ENCODE data around the gene ATP2B3. TPM values are rescaled to one million over a fixed set of nuclear protein-coding genes. Genes with fewer than 3 reads are reported as not detected.

Gene ATP2B3
- total RNA-seq, 1 donor from 2014 or later = not detected

DNA sequence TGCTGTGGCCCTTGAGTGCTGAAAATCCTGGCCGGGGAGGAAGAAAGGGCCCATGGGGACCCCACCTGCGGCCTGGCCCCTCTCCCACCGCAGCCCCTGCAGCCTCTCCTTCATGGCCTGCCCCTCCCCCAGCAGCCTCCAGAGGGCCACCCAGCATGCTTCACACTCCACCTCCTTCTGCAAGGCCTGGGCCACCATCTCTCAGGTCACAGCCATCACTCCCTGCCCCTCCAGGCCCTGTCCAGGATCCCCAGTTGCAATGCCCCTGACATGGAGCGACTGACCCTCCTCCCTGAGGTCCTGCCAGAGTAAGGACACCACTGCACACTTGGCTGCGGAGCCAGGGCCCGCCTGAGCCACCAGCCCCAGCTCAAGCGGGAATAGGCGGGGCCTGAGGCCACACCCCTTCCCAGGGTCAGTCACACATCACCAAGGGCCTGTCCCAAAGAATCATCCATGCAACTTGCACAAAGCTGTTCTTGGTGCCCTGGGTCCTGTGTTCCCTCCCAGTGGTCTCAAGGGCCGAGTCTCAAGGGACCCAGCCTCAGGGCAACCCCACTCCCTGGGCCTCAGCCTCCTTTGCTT lies 48.6 kb downstream of the ATP2B3 start:
- H3K4me3 Mint-ChIP-seq = no peak overlapping the region
- no peaks in the 10 kb centered on the region for H3K36me3 Mint-ChIP-seq (ENCODE audit: low read depth)
- H3K4me1 Mint-ChIP-seq = no peaks in the 10 kb centered on the region
- no peaks in the 10 kb centered on the region for H3K27me3 Mint-ChIP-seq
- DNase-seq = no peak
- intact Hi-C loops (cut with micrococcal nuclease) = no loop called here
- H3K27ac Mint-ChIP-seq = no peak overlapping the region
- H3K9me3 Mint-ChIP-seq = no peaks in the 10 kb centered on the region

DNA sequence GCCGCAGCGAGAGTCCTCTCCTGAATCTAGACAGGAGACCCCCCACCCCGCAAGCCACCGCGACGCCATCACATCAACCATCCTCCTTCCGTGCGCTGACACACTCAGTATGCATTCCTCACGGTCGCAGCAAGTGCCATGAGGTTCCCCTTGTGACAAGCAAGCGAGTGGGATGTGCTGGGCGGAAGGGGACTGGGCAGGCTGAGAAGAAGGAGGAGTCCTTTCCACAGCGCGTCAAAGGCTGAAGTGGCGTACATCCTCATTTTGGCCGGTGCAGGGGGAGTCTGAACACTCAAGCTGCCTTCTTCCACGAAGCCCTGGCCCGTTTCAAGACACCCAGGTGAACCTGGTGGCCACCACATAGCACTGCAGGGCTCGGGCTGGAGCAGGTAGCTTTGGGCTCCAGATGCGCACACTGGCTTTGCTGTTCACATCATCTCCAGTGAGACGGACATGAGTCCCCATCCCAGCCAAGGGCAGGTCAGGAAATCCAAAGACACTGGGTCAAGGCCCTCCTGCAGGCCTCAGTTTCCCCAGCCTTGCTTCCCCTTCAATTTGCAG lies 51.1 kb downstream of the ATP2B3 start:
- DNase-seq = no peak
- Mint-ChIP-seq H3K27me3 (no peaks in the 10 kb centered on the region), H3K9me3 (no peaks in the 10 kb centered on the region), H3K36me3 (ENCODE audit: low read depth) (no peaks in the 10 kb centered on the region), H3K4me1 (peaks cover 4% of the 10 kb centered on the region), H3K27ac (no peak overlapping the region), H3K4me3 (no peak overlapping the region)
- intact Hi-C loops (cut with micrococcal nuclease) = no loop called here

DNA sequence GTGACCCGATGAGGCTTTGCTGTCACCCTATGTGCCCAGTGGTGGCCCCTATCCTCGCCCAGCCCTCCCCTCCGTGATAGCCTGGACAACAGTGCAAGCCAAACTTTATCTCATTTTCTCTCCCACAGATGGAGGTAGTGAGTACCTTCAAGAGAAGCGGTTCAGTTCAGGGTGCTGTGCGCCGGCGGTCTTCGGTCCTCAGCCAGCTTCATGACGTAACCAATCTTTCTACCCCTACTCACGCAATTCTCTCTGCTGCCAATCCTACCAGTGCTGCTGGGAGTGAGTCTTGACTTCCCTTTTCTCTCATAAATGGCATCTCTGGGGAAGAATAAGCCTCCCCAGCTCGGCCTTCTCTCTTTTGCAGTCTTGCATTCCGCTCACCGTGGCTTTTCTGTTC lies 52.0 kb downstream of the ATP2B3 start:
- H3K9me3 Mint-ChIP-seq = no peaks in the 10 kb centered on the region

DNA sequence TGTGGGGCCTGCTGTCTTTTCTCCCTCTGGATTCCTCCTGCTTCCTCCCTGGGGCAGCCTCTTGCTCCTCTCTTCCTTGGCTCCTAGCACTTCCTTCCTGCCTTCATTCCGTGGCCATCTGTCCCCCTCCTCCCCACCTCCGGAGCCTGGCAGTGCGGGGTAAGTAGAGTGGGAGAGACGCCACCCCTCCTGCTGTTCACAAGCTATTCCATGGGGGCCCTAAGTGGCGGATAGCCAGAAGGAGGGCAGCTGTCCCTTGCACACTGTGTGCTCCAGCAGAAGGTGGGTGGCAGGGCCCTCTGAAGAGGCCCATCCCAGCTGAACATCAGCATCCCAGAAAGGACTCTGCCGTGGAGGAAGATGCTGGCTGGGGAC lies 54.1 kb downstream of the ATP2B3 start:
- H3K36me3 Mint-ChIP-seq (ENCODE audit: low read depth) = no peaks in the 10 kb centered on the region
- no peaks in the 10 kb centered on the region for H3K27me3 Mint-ChIP-seq
- intact Hi-C loops (cut with micrococcal nuclease) = no loop called here
- no peaks in the 10 kb centered on the region for H3K9me3 Mint-ChIP-seq
- no peak overlapping the region for H3K4me3 Mint-ChIP-seq
- DNase-seq = no peak
- no peak overlapping the region for H3K27ac Mint-ChIP-seq
- peaks cover 4% of the 10 kb centered on the region for H3K4me1 Mint-ChIP-seq

More for the DNA sequence above, 52.0 kb downstream of the ATP2B3 start:
- intact Hi-C loops (cut with micrococcal nuclease) = no loop called here
- H3K4me1 Mint-ChIP-seq = peaks cover 4% of the 10 kb centered on the region
- H3K27ac Mint-ChIP-seq = no peak overlapping the region
- H3K4me3 Mint-ChIP-seq = no peak overlapping the region
- DNase-seq = no peak
- no peaks in the 10 kb centered on the region for H3K36me3 Mint-ChIP-seq (ENCODE audit: low read depth)
- H3K27me3 Mint-ChIP-seq = no peaks in the 10 kb centered on the region

DNA sequence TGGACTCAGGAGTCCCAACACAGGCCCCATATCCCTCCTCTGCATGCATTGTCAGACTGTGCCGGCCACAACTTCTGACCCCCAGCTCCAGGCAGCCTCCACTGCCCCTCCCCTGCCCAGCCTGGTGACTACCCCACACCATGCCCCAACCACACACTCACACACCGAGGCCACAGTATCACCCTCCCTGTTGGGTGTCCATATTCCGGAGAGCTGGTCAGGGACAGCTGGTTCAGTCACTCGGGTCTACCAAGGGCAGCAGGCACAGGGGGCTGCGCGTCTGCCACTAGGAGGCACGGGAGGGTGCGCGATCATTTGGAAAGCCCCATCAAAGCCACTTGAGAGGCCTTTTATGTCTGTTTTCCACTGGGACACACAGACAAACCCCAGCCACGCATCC lies 55.2 kb downstream of the ATP2B3 start:
- no peaks in the 10 kb centered on the region for H3K27me3 Mint-ChIP-seq
- no peaks in the 10 kb centered on the region for H3K9me3 Mint-ChIP-seq
- no peak overlapping the region for H3K4me3 Mint-ChIP-seq
- no peaks in the 10 kb centered on the region for H3K36me3 Mint-ChIP-seq (ENCODE audit: low read depth)
- peaks cover 4% of the 10 kb centered on the region for H3K4me1 Mint-ChIP-seq
- no peak for DNase-seq
- no peak overlapping the region for H3K27ac Mint-ChIP-seq
- intact Hi-C loops (cut with micrococcal nuclease) = no loop called here

DNA sequence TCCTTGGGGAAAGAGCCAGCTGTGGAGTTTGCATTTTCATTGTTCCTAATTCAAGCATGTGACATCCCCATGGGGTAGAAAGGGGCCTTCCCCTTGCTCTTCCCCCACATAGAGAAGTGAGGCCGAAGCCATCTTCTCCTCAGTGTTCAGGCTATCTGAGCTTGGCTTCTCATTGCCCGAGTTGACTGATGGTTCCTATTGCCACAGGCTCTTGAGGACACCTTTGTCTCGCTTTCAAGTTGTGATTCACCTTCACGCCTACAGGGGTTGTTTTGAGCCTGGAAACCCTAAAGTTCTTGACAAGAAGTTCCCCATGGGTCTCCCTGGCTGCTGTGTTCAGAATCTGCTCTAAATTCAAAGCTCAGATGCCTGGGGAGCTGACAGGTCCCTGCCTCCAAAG lies 56.5 kb downstream of the ATP2B3 start:
- H3K27me3 Mint-ChIP-seq = no peaks in the 10 kb centered on the region
- H3K4me1 Mint-ChIP-seq = peaks cover 4% of the 10 kb centered on the region
- H3K9me3 Mint-ChIP-seq = no peaks in the 10 kb centered on the region
- intact Hi-C loops (cut with micrococcal nuclease) = no loop called here
- no peak overlapping the region for H3K27ac Mint-ChIP-seq
- no peak overlapping the region for H3K4me3 Mint-ChIP-seq
- peak; percentile 55 for DNase-seq
- no peaks in the 10 kb centered on the region for H3K36me3 Mint-ChIP-seq (ENCODE audit: low read depth)

DNA sequence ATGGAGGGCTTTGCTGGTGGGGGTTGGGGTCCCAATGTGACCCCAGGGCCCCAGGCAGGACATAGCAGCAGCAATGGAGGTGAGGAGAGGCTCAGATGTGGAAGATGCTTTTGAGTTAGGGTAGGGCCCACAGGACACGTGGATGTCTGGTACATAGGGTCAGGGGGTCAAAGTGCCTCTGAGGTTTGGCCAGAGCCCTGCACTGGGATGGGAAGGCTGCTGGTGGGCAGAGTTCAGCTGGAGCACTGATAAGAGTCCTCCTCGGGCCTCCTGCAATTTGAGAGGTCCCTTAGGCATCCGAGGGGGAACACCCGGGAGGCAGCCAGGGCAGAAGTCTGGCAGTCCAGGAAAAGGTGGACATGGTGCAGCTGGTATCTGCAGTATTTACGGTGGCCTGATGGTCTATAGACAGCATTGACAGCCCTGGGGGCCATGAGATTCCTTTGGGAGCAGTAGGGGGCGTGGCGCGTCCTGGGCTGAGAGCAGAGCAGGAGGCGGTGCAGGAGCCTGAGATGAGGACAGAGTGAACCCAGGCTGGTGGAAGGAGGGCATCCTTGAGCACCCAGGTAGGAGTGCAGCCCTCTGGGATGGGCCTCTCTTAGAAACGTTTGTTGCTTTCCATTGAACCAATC lies 58.9 kb downstream of the ATP2B3 start:
- no peak overlapping the region for H3K27ac Mint-ChIP-seq
- no peaks in the 10 kb centered on the region for H3K27me3 Mint-ChIP-seq
- no peaks in the 10 kb centered on the region for H3K9me3 Mint-ChIP-seq
- no peak overlapping the region for H3K4me3 Mint-ChIP-seq
- no peak for DNase-seq
- H3K36me3 Mint-ChIP-seq (ENCODE audit: low read depth) = no peaks in the 10 kb centered on the region
- peaks cover 4% of the 10 kb centered on the region for H3K4me1 Mint-ChIP-seq
- intact Hi-C loops (cut with micrococcal nuclease) = no loop called here

DNA sequence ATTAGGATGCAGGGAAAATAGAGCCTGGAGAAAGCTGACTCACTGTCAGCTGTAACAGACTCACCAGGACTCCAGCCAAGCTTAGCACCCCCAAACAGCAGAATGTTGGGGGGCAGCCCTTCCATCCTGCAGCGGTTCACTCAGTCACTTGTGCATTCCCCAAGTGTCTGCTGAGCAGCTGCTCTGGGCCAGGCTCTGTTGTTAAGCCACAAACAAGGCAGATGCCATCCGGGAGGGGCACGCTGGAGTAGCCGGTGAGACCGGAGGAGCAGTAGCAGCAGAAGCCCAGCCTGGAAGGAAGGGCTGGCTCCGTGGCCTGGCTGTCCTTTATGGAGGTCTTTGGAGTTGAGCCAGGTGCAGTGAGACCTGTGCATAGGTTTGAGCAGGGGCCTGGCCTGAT lies 59.5 kb downstream of the ATP2B3 start:
- Mint-ChIP-seq H3K27ac (no peak overlapping the region), H3K36me3 (ENCODE audit: low read depth) (no peaks in the 10 kb centered on the region), H3K27me3 (no peaks in the 10 kb centered on the region), H3K4me3 (no peak overlapping the region), H3K4me1 (peaks cover 3% of the 10 kb centered on the region), H3K9me3 (no peaks in the 10 kb centered on the region)
- no peak for DNase-seq
- intact Hi-C loops (cut with micrococcal nuclease) = no loop called here

DNA sequence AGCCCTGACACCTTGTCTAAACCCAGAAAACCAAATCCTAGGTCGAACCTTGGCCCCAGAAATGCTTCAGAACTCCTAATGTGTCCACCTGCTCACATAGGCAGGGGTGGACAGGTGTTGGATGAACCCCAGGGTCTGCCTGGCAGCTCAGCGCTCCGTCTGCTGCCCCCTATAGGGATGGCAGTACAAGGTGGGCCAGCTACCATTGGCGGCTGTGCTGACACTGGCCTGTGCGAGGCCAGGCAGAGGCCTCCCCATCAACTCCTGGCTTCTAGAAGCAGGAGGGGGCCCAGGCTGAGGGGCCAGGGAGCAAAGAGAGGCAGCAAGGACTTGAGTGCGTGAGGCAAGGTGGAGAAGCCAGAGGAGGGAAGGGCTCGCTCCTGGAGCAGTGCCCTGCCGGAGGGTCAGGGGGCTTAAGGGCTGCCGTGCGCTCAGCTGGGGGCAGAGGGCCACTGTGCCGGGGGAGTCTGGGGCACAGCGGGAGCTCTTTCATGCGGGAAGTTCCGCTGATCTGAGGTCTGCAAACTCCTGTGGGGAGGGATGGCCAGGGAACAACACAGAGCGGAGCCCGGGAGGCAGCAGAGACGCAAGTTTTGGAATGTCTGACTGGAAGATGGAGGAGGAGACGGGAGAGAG lies 60.9 kb downstream of the ATP2B3 start:
- DNase-seq = no peak
- intact Hi-C loops (cut with micrococcal nuclease) = no loop called here
- Mint-ChIP-seq H3K4me3 (no peak overlapping the region), H3K27ac (no peak overlapping the region), H3K36me3 (ENCODE audit: low read depth) (no peaks in the 10 kb centered on the region), H3K9me3 (no peaks in the 10 kb centered on the region), H3K4me1 (peaks cover 8% of the 10 kb centered on the region), H3K27me3 (no peaks in the 10 kb centered on the region)

DNA sequence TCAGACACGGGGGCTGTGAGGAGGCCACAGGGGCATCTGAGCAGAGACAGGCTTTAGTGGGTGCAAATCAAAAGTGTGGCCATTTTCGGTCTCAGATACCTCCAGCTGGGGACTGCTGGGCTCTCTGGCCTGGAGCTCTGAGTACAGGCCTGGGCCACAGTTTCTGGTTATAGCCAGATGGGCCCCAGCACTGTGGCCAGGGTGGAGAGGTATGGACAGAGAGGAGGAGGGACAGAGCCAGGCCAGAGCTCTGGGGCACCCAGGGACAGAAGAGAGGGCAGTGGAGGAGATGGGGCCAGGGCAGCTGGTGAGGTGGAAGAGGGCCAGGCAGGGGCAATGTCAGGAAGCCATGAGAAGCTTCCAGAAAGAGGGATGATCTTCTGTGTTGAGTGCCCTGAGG lies 61.4 kb downstream of the ATP2B3 start:
- no peaks in the 10 kb centered on the region for H3K36me3 Mint-ChIP-seq (ENCODE audit: low read depth)
- DNase-seq = no peak
- peaks cover 9% of the 10 kb centered on the region for H3K4me1 Mint-ChIP-seq
- no peak overlapping the region for H3K4me3 Mint-ChIP-seq
- no peaks in the 10 kb centered on the region for H3K27me3 Mint-ChIP-seq
- intact Hi-C loops (cut with micrococcal nuclease) = no loop called here
- no peaks in the 10 kb centered on the region for H3K9me3 Mint-ChIP-seq
- H3K27ac Mint-ChIP-seq = no peak overlapping the region

DNA sequence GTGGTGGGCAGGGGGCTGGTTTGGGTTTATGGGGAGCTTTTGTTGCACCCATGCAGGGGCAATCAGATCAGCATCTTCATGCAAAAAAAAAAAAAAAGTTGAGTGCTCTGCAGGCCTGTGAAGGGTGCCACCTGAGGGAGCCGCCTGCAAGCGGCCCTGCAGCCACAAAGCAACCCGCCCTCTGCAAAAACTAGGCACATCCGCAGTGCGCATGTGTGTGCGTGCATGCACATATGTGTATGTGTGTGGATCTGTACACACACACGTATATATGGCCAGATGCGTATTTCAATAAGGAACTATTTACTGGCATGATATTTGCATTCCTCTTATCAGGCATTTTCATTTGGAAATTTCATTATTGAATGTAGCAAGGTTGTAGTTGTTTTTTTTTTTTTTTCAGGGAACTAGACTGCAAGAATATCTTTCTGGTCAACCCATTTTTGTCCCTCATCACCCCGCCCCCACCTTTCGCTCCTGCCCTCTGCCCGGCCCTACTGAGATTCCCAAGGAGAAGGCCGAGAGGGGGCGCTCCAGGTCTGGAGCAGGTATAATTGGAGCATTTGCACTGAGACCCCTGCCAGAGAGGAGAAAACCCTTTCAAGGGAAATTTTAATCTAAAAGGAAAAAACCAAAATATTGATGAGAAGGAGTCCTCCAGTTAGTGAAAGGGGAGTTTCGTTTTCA lies 63.4 kb downstream of the ATP2B3 start:
- Mint-ChIP-seq H3K36me3 (ENCODE audit: low read depth) (peaks cover 3% of the 10 kb centered on the region), H3K4me3 (no peak overlapping the region), H3K27ac (no peak overlapping the region), H3K27me3 (no peaks in the 10 kb centered on the region), H3K4me1 (peaks cover 10% of the 10 kb centered on the region), H3K9me3 (no peaks in the 10 kb centered on the region)
- intact Hi-C loops (cut with micrococcal nuclease) = no loop called here
- DNase-seq = no peak

DNA sequence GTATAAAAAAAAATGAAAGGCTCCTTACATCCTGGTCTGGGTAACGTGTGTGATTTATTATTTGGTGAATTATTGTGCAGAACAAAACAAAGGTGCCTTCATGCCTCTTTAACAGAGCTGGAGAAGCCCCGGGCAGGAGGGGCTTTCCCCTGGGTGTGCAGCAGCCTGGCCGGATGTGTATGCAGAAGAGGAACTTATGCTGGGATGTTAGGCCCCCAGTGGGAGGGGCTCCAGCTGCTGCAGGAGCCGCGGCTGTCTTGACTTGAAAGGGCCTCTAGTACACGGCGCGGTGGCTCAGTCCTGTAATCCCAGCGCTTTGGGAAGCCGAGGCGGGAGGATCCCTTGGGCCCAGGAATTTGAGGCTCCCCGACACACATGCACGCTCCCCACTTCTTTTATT lies 65.5 kb downstream of the ATP2B3 start:
- peaks cover 12% of the 10 kb centered on the region for H3K36me3 Mint-ChIP-seq (ENCODE audit: low read depth)
- H3K4me3 Mint-ChIP-seq = peak overlapping the region; percentile 57
- intact Hi-C loops (cut with micrococcal nuclease) = loop anchor here (2.0 kb wide), 1 partner anchor 16 kb away; the partner anchor contains the start of gene CCNQ
- H3K4me1 Mint-ChIP-seq = peaks cover 10% of the 10 kb centered on the region
- no peaks in the 10 kb centered on the region for H3K27me3 Mint-ChIP-seq
- H3K27ac Mint-ChIP-seq = no peak overlapping the region
- DNase-seq = peak; percentile 90
- H3K9me3 Mint-ChIP-seq = no peaks in the 10 kb centered on the region

DNA sequence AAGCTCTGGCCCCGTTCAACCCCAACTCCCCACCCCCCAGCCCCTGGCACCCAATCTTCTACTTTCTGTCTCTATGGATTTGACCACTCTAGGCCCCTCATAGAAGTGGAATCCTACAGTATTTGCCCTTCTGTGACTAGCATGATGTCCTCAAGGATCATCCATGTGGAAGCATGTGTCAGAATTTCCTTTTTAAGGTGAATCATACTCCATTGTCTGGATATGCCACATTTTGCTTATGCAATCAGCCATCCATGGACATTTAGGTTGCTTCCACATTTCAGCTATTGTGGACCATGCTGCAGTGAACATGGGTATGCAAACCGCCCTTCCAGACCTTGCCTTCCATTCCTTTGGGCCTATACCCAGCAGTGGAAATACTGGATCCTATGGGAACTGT lies 66.0 kb downstream of the ATP2B3 start:
- peaks cover 16% of the 10 kb centered on the region for H3K36me3 Mint-ChIP-seq (ENCODE audit: low read depth)
- intact Hi-C loops (cut with micrococcal nuclease) = loop anchor here (2.0 kb wide), 1 partner anchor 15 kb away; the partner anchor contains the start of gene CCNQ
- no peaks in the 10 kb centered on the region for H3K27me3 Mint-ChIP-seq
- peak overlapping the region; percentile 57 for H3K4me3 Mint-ChIP-seq
- peaks cover 10% of the 10 kb centered on the region for H3K4me1 Mint-ChIP-seq
- no peaks in the 10 kb centered on the region for H3K9me3 Mint-ChIP-seq
- DNase-seq = no peak
- no peak overlapping the region for H3K27ac Mint-ChIP-seq

DNA sequence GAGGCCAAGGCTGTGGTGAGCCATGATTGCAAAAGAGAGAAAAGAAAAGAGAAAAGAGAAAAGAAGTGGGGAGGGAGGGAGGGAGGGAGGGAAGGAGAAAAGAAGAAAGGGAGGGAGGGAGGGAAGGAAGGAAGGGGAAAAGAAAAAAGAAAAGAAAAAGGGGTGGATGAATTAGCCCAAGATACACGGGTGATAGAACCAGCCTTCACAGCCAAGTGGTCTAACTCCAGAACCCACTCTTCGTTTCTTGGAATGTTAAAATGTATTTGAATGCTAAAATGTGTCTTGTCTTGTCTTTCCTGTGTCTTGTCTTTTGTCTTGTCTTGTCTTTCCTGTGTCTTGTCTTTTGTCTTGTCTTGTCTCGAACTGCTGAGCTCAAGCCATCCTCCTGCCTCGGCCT lies 68.4 kb downstream of the ATP2B3 start:
- H3K9me3 Mint-ChIP-seq = no peaks in the 10 kb centered on the region
- intact Hi-C loops (cut with micrococcal nuclease) = no loop called here
- H3K27ac Mint-ChIP-seq = no peak overlapping the region
- H3K27me3 Mint-ChIP-seq = no peaks in the 10 kb centered on the region
- DNase-seq = no peak
- H3K4me1 Mint-ChIP-seq = peaks cover 7% of the 10 kb centered on the region
- peaks cover 16% of the 10 kb centered on the region for H3K36me3 Mint-ChIP-seq (ENCODE audit: low read depth)
- H3K4me3 Mint-ChIP-seq = no peak overlapping the region
